Transverse colon (tissue), 4 donors: ENCODE results near the gene MUC21. TPM values are rescaled to one million over a fixed set of nuclear protein-coding genes. Genes with fewer than 3 reads are reported as not detected.

Experiments
- DNase-seq: peaks from one replicate; pipeline ENCODE4 v3.0.0-alpha.2; 2019
- H3K27ac ChIP-seq, 4 donors: fragments of 200-600 bp; sonication (generic); 2 replicates each; pipeline ENCODE4 v1.5.1; 2016 to 2018; ENCODE audit warnings: inconsistent platforms in 4 of 4
- H3K27me3 ChIP-seq: fragments of 200-600 bp; sonication (generic); 2 replicates; pipeline ENCODE4 v1.5.1; 2017; ENCODE audit warnings: inconsistent platforms
- H3K36me3 ChIP-seq, 4 donors: fragments of 200-600 bp; sonication (generic); 2 replicates each; pipeline ENCODE4 v1.5.1; 2017 to 2019; ENCODE audit warnings: inconsistent platforms in 4 of 4
- H3K4me1 ChIP-seq, 4 donors: fragments of 200-600 bp; sonication (generic); 2 replicates each; pipeline ENCODE4 v1.5.1; 2017 to 2020; ENCODE audit warnings: inconsistent platforms in 4 of 4
- H3K4me3 ChIP-seq, 4 donors: fragments of 200-600 bp; sonication (generic); 1 replicate in 1 of 4; 2 replicates in 3 of 4; pipeline versions ENCODE4 v1.5.1 to v1.6.1; 2017 to 2019; ENCODE audit warnings: inconsistent platforms in 4 of 4
- H3K9me3 ChIP-seq, 2 donors: fragments of 200-600 bp; sonication (generic); 2 replicates each; pipeline ENCODE4 v1.5.1; 2017 to 2019; ENCODE audit warnings: inconsistent platforms in 2 of 2
- CTCF ChIP-seq, 5 experiments: fragments of 200-600 bp in 3 of 5; fragments of 450-650 bp in 2 of 5; sonication (generic) in 3 of 5; IDR thresholded peaks; 1 replicate in 2 of 5; 2 replicates in 3 of 5; pipeline ENCODE4 v1.5.1; 2016 to 2017; ENCODE audit warnings: antibody characterized with exemption in 5 of 5, inconsistent platforms in 3 of 5, mild to moderate bottlenecking in 2 of 5, moderate library complexity in 1 of 5
- EP300 ChIP-seq: sonication (generic); formaldehyde crosslinking; IDR thresholded peaks from one replicate; pipeline ENCODE4 v1.6.1; 2017; ENCODE audit warnings: antibody characterized with exemption, low read depth
- POLR2A ChIP-seq: fragments of 450-650 bp; IDR thresholded peaks from one replicate; pipeline ENCODE4 v1.6.1; 2016; ENCODE audit warnings: antibody characterized with exemption, mild to moderate bottlenecking, moderate library complexity
- POLR2AphosphoS5 ChIP-seq, 3 donors: sonication (generic); formaldehyde crosslinking; IDR thresholded peaks; one replicate each; pipeline ENCODE4 v1.6.1; 2016; ENCODE audit warnings: antibody characterized with exemption in 3 of 3
- WGBS, 2 donors: methylation state at CpG; one replicate each; pipeline ENCODE4 v1.1.5; 2018; ENCODE audit warnings: low coverage in 1 of 2; 5-methylcytosine and 5-hydroxymethylcytosine counted together
- in situ Hi-C, 4 donors: fragments of 200-750 bp; cut with MboI; loops; one replicate each; pipeline versions ENCODE4 v1.15.0 to v1.15.1; 2017; ENCODE audit warnings: low sequenced_read_pairs in 3 of 4, low pct_ligation_motif_present in 1 of 4, low pct_unique_long_range_greater_than_20kb in 1 of 4
- intact Hi-C: fragments of 100-400 bp; cut with DNase I; formaldehyde crosslinking; loops from one replicate; pipeline ENCODE4 v1.15.1; 2023; ENCODE audit warnings: low total_unique reads
- total RNA-seq, 4 donors: library from RNA; depleted of rRNA; stranded (reverse); fragments of >200 nt; gene quantifications; one replicate each; pipeline ENCODE4 v1.1.0, GENCODE V29; 2016

MUC21 gene
- total RNA-seq, 4 donors from 2014 or later = not detected

DNA sequence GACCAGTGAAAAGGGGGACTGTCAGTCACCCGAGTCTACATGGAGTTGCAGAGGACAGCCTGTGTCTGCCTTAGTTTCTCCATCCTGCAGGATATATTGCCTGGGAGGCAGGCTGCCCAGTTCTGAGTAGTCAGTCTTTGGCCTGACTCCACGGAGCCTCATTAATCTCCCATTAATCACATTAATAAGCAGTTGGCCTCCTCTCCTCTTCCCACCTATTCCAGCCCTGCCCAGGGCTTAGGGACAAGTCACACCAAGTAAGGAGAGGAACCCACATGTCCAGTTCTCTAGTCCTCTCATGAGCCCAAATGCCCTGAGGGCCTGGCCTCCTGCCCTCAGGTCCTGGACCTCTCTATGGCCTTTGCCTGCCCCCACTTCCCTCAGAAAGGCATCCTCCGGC is 44.0 kb upstream of the MUC21 start:
- no peak overlapping the region for H3K27ac ChIP-seq
- H3K27me3 ChIP-seq = peaks cover 39% of the 10 kb centered on the region
- intact Hi-C loops = no loop called here
- H3K4me3 ChIP-seq = no peak overlapping the region
- TF ChIP-seq CTCF (IDR thresholded peaks at IDR 0.05) (no peak), POLR2A (no peak), POLR2AphosphoS5 (IDR thresholded peaks at IDR 0.05) (no peak), EP300 (no peak)
- no peak for DNase-seq
- in situ Hi-C loops = loop anchor here in 2 of 4 donors (10.0 to 25.0 kb wide), 2 partner anchors 105 to 123 kb away; no protein-coding TSS in a partner anchor
- no peaks in the 10 kb centered on the region for H3K9me3 ChIP-seq
- WGBS, 2 donors = 58% methylated on average over 3 of the region's 3 CpGs; no CpG with 5 or more reads in 1 of the 2 donors
- no peaks in the 10 kb centered on the region for H3K36me3 ChIP-seq
- H3K4me1 ChIP-seq = no peaks in the 10 kb centered on the region

GRCh38 chr6:30940361-30940986 is 43.0 kb upstream of the MUC21 start, which contains the start of gene MUCL3:
TSS of gene MUCL3 (plus strand) at chr6:30940973. CDS start at chr6:30941000, 27 bp downstream.
- Histone ChIP-seq H3K27me3 (peaks cover 41% of the 10 kb centered on the region), H3K4me3 (no peak within 1 kb of the TSS), H3K27ac (no peak within 1 kb of the TSS), H3K36me3 (no peaks in the 10 kb centered on the region), H3K9me3 (no peaks in the 10 kb centered on the region), H3K4me1 (no peaks in the 10 kb centered on the region)
- in situ Hi-C loops (loop anchor here in 1 of 4 donors (25.0 kb wide), 1 partner anchor 122 kb away; no protein-coding TSS in a partner anchor), intact Hi-C loops (no loop called here)
- TF ChIP-seq POLR2A = no peak
- TF ChIP-seq POLR2AphosphoS5 (IDR thresholded peaks at IDR 0.05) = no peak
- no peak for TF ChIP-seq CTCF (IDR thresholded peaks at IDR 0.05)
- no peak for TF ChIP-seq EP300
- WGBS, 2 donors = 34 to 59% methylated on average over 5 to 16 of the region's 16 CpGs
- DNase-seq = peak; percentile 37

- 13% methylated on average over 15 of the region's 15 CpGs; no CpG with 5 or more reads in 1 of the 2 donors for WGBS, 2 donors
- no peaks in the 10 kb centered on the region for H3K9me3 ChIP-seq
- no peaks in the 10 kb centered on the region for H3K36me3 ChIP-seq
- H3K4me1 ChIP-seq = no peaks in the 10 kb centered on the region
- H3K27me3 ChIP-seq = peaks cover 41% of the 10 kb centered on the region
- no peak overlapping the region for H3K4me3 ChIP-seq
- intact Hi-C loops (no loop called here), in situ Hi-C loops (loop anchor here in 1 of 4 donors (25.0 kb wide), 1 partner anchor 120 kb away; no protein-coding TSS in a partner anchor)
- TF ChIP-seq CTCF (IDR thresholded peaks at IDR 0.05) (peak in 4 of 5 experiments; percentile 22 to 50 (median 28)), POLR2A (no peak), EP300 (no peak), POLR2AphosphoS5 (IDR thresholded peaks at IDR 0.05) (no peak)
- H3K27ac ChIP-seq = no peak overlapping the region
- peak; percentile 76 for DNase-seq
These were observed 41.0 kb upstream of the MUC21 start for GRCh38 chr6:30942338-30943060.

- Histone ChIP-seq H3K4me1 (no peaks in the 10 kb centered on the region), H3K27ac (no peak overlapping the region), H3K4me3 (no peak overlapping the region), H3K36me3 (no peaks in the 10 kb centered on the region), H3K9me3 (no peaks in the 10 kb centered on the region), H3K27me3 (peaks cover 34% of the 10 kb centered on the region)
- WGBS, 2 donors = 84 to 94% methylated on average over 2 to 4 of the region's 4 CpGs
- intact Hi-C loops = no loop called here
- in situ Hi-C loops = loop anchor here in 1 of 4 donors (25.0 kb wide), 1 partner anchor 118 kb away; no protein-coding TSS in a partner anchor
- TF ChIP-seq POLR2A (no peak), CTCF (IDR thresholded peaks at IDR 0.05) (no peak), EP300 (no peak), POLR2AphosphoS5 (IDR thresholded peaks at IDR 0.05) (no peak)
- no peak for DNase-seq
These were observed 39.5 kb upstream of the MUC21 start for GRCh38 chr6:30944051-30944450.
